Muscle of arm (tissue), 12 donors: Measurements from ENCODE around the gene MAPK7. TPM values are rescaled to one million over a fixed set of nuclear protein-coding genes. Genes with fewer than 3 reads are reported as not detected.

Source experiments
- DNase-seq: peaks from one replicate; pipeline ENCODE4 v3.0.0-alpha.2; 2013
- polyA plus RNA-seq, 12 donors: library from polyadenylated mRNA; unstranded; fragments of 120-200 nt; gene quantifications; one replicate each; pipeline ENCODE4 v1.2.1, GENCODE V29; 2013; ENCODE audit not compliant: insufficient read length in 12 of 12

Gene MAPK7
- polyA plus RNA-seq, 12 donors = 18.7 to 45.4 (median 21.4) TPM; not detected in 1

DNA sequence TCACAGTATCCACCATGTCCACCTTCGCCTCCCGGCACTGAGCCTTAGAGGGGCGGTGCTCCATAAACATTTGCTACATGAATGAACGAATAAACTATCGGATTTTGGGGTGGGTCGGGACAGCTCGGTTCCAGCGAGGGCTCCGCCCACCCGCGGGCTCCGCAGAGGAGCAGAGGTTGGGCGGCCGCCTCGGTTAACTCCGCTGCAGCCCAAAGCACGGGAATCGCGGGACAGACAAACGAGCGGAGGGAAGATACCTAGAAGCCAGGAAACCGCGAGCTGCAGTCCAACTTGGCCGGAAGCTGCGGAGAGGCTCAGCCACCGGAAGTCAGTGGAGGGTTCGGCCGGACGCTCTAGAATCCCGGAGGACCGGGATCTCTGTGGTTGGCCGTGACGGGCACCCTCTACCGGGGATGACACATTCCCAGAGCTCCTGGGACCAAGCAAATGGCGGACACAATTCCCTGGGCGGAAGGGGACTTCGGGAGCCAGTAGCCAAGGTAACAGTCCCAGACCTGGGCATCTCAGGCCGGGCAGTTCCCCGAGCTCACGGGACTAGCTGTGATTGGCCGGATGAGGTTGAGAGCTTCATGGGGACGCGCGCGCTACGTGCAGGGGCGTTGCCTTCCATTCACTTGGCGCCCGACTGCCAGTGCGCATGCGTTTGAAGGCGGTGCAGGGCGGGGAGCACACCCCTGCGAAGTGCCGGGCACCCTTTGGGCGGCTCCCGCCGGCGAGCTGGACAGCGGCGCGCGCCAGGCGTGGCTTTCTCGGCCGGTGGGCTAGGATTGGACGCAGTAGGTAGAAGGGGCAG, 489 bp upstream of the MAPK7 start:
- peak; percentile 98 for DNase-seq

- no peak for DNase-seq
These were observed 1.2 kb downstream of the MAPK7 start for GRCh38 chr17:19379361-19380065.

DNA sequence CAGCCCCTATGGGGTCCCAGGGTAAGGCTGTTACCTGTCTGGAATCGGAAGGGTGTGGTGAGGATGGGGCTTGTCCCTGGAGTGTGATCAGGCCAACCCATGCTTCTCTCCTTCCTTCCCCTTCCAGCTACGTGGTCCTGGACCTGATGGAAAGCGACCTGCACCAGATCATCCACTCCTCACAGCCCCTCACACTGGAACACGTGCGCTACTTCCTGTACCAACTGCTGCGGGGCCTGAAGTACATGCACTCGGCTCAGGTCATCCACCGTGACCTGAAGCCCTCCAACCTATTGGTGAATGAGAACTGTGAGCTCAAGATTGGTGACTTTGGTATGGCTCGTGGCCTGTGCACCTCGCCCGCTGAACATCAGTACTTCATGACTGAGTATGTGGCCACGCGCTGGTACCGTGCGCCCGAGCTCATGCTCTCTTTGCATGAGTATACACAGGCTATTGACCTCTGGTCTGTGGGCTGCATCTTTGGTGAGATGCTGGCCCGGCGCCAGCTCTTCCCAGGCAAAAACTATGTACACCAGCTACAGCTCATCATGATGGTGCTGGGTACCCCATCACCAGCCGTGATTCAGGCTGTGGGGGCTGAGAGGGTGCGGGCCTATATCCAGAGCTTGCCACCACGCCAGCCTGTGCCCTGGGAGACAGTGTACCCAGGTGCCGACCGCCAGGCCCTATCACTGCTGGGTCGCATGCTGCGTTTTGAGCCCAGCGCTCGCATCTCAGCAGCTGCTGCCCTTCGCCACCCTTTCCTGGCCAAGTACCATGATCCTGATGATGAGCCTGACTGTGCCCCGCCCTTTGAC, 2.4 kb downstream of the MAPK7 start:
- no peak for DNase-seq

GRCh38 chr17:19381361-19381740, 3.1 kb downstream of the MAPK7 start:
- no peak for DNase-seq

GRCh38 chr17:19381741-19382444, 3.6 kb downstream of the MAPK7 start:
- no peak for DNase-seq

DNA sequence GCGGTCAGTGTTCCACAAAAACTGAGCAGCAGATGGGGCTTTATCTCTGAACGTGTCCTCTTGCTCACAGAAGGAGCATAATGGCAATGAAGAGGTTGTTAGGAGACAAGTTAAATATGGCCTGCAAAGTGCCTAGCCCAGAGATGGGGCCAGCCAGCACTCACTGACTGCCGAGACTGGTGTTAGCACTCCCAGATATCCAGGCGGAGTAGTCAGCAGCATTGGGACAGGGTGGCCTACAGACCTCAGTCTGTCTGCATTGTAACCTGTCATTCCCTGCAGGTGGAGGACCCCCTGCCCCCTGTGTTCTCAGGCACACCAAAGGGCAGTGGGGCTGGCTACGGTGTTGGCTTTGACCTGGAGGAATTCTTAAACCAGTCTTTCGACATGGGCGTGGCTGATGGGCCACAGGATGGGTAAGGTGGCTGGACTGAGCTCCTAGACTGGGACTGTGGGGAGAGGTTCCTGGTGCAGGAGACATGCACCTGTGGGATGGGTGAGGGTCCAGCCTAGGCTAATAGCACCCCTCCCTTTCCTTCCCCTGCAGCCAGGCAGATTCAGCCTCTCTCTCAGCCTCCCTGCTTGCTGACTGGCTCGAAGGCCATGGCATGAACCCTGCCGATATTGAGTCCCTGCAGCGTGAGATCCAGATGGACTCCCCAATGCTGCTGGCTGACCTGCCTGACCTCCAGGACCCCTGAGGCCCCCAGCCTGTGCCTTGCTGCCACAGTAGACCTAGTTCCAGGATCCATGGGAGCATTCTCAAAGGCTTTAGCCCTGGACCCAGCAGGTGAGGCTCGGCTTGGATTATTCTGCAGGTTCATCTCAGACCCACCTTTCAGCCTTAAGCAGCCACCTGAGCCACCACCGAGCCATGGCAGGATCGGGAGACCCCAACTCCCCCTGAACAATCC, 4.5 kb downstream of the MAPK7 start:
- no peak for DNase-seq

DNA sequence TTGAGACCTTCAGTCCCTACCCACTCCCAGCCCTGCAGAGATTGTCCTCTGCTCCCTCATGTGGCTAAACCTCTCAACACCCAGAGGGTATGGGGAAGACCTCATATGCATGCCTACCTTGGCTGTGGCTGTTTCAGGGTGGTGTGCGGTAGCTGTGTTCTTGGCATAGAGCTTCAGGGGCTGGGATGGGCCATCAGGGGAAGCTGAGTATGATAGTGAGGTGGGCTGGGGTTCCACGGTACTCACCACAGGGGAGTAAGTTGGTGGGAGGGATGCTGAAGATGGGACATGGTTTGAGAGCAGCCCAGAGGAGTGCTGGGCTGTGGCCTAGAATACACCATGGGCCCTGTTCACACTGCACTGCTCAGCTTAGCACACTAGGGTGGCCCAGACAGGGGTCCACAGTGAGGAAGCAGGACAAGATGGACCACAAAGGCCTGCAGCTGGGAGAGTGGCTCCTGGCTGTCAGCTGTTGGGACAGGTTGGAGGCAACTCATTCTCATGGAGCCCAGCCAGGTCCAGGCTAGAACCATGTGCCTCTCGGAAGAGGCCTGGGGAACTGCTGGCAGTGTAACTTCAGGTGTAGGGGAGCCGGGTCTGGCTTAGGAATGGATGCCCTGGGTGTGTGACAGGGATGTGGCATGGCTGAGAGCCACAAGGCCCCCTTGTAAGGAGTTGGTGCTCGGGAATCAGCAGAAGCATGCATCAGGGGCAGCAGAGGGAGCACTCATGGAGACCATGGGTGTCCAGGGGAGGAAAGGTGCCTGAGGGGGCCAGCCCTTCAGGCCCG, 5.6 kb downstream of the MAPK7 start:
- no peak for DNase-seq

DNA sequence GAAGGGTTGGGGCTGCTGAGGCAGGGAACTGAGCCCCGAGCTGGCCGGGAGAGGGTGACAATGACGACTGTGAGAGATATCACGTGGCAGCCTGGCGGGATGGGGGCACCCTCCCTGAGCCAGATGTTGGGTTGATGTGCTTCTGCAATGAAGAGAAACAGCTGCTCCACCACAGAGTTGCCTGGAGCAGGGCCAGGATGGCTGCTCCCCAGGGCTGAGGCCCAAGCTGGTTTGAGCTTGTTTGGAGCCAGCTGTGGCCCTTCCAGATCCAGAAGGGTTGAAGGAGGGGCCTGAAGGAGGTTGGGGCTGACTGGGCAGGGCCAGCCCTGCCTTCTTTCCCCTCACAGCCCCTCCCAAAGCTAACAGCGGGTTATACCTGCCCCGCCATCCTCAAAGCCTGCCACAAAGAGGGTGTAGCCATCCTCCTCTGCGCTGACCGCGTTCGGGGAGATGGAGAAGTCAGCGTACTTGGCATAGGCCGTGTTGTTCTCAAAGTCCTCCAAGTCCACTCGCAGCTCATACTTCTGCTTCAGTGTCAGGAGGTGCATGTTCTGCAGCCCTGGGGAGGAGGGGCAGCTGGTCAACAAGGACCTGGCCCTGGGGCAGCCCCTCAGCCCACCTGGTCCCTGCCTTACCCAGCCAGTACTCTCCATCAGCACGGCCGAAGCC, 6.6 kb downstream of the MAPK7 start:
- peak; percentile 89 for DNase-seq

- DNase-seq = no peak
These were observed 7.3 kb downstream of the MAPK7 start for GRCh38 chr17:19385521-19385983.

DNA sequence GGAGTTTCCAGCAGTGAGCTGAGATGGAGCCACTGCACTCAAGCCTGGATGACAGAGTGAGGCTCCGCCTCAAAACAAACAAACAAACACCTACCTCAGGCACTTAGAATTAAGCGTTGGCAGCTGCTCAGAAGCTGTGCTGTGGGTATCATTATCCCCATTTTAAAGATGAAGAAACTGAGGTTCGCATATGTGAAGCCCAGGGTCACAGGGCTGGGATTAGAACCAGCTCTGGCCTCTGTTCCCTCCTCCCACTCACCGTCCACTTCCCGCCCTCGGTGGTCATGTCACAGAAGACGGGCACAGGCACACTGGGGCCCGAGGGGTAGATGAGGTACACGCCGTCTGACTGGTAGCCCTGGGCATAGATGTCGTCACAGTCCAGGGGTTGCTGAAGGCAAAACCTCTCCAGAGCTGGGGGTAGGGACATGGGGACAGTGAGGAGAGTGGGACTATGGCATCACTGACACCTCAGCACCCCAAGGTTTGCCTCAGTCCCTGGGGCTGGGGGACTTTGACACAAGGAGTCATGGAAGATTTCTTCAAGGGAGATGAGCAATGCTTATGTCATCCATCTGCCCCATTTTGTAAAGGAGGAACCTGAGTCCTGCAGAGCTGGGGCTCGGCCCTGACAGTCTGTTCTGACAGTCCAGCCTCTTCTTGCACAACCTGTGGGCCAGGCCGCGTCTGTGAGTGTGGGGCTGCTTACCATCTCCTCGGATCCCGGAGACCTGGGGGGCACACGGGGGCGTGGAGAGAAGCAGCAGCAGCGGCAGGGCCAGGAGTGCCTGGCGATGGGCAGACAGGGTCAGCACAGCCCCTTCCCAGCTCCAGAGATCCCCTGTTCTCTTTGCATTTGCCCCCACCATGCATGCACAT, 8.0 kb downstream of the MAPK7 start:
- DNase-seq = no peak

DNA sequence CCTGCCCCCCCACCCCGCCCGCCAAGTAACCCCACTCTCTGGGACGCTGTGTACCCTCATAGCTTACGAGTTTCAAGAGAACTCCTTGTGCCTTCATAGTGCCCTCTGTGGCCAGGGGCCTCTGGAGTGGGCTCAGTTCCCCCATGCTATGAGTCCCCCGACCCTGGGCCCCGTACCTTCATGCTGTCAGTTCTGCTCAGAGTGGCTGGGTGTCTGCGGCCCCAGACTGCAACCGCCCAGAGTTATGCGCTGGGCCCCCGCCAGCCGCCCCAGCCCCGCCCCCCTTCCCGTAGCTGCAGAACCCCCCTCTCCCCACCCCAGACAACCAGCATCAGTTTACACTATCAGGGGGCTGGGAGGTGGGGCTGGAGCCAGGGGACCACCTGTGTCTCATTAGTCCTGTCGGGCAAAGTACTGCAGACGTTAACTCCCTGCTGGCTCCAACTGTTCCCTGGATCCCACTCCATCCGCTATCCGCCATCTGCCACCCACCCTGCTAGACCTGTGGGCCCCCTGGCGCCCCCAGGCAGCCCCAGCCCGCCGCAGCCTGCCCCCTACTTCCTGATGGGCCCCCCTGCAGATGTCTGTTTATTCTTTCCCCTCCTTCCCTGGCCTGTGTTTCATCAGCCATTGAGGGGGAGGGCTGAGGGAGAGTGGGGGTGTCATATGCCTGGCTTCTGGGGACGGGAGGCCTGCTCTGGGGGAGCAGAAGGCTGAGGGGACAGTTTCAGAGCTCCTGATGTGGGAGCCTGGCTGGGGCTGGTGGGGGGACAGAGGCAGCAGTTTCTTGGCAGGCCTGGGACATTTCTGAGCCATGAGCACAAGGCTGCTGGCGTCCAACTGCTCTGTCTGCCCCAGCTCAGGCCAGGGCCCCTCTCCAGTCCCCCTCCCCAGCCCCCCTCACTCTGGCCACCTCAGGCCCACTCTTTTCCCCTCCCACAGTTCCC, 8.9 kb downstream of the MAPK7 start, which contains the start of gene MFAP4:
MFAP4 (minus strand) TSS at position 217 of the 947 bp plus-strand sequence; CDS start at position 182, 35 bp downstream.
- DNase-seq = peak; percentile 92

GRCh38 chr17:19387921-19388521, 9.7 kb downstream of the MAPK7 start:
- no peak for DNase-seq

- DNase-seq = no peak
These were observed 10.8 kb downstream of the MAPK7 start for GRCh38 chr17:19388791-19389785.

- no peak for DNase-seq
These were observed 12.7 kb downstream of the MAPK7 start for GRCh38 chr17:19390951-19391350.

GRCh38 chr17:19391432-19391831, 13.1 kb downstream of the MAPK7 start:
- no peak for DNase-seq
